Spleen (tissue), 11 donors: ENCODE data around the gene FAM227A. TPM values are rescaled to one million over a fixed set of nuclear protein-coding genes. Genes with fewer than 3 reads are reported as not detected.

ENCODE experiments used
- DNase-seq: peaks from one replicate; pipeline ENCODE4 v3.0.0-alpha.2; 2020
- H3K27ac ChIP-seq, 8 donors: fragments of 200-600 bp; sonication (generic) in 7 of 8; 1 replicate in 4 of 8; 2 replicates in 4 of 8; pipeline versions ENCODE4 v1.5.0 to v1.8.0; 2016 to 2021; ENCODE audit warnings: inconsistent platforms in 4 of 8, mild to moderate bottlenecking in 4 of 8, moderate library complexity in 1 of 8
- H3K27me3 ChIP-seq, 7 donors: fragments of 200-600 bp; sonication (generic) in 6 of 7; replicated peaks in 1 of 7; 1 replicate in 4 of 7; 2 replicates in 3 of 7; pipeline versions ENCODE4 v1.5.0 to v1.8.0; 2016 to 2021; ENCODE audit warnings: inconsistent platforms in 3 of 7, mild to moderate bottlenecking in 1 of 7
- H3K36me3 ChIP-seq, 6 donors: fragments of 200-600 bp; sonication (generic) in 5 of 6; 1 replicate in 4 of 6; 2 replicates in 2 of 6; pipeline versions ENCODE4 v1.5.0 to v1.8.0; 2016 to 2021; ENCODE audit warnings: inconsistent platforms in 2 of 6
- H3K4me1 ChIP-seq, 6 donors: fragments of 200-600 bp; sonication (generic) in 5 of 6; 1 replicate in 3 of 6; 2 replicates in 3 of 6; pipeline versions ENCODE4 v1.5.0 to v1.8.0; 2016 to 2021; ENCODE audit warnings: inconsistent platforms in 3 of 6
- H3K4me3 ChIP-seq, 8 donors: fragments of 200-600 bp; sonication (generic) in 7 of 8; 1 replicate in 4 of 8; 2 replicates in 4 of 8; pipeline versions ENCODE4 v1.5.0 to v1.8.0; 2016 to 2021; ENCODE audit warnings: inconsistent platforms in 4 of 8, mild to moderate bottlenecking in 4 of 8, moderate library complexity in 2 of 8
- H3K9me3 ChIP-seq, 8 donors: fragments of 200-600 bp; sonication (generic) in 7 of 8; 1 replicate in 4 of 8; 2 replicates in 4 of 8; pipeline versions ENCODE4 v1.5.0 to v1.8.0; 2016 to 2021; ENCODE audit warnings: inconsistent platforms in 4 of 8
- CTCF ChIP-seq, 11 experiments: fragments of 200-600 bp in 7 of 11; fragments of 450-650 bp in 4 of 11; sonication (generic) in 4 of 11; IDR thresholded peaks in 8 of 11; conservative IDR thresholded peaks in 3 of 11; 1 replicate in 7 of 11; 2 replicates in 4 of 11; pipeline versions ENCODE4 v1.4.0 to v1.8.0; 2016 to 2021; ENCODE audit warnings: antibody characterized with exemption in 11 of 11, inconsistent platforms in 4 of 11, mild to moderate bottlenecking in 1 of 11
- POLR2A ChIP-seq, 3 donors: fragments of 450-650 bp; IDR thresholded peaks; one replicate each; pipeline ENCODE4 v1.5.1; 2017; ENCODE audit warnings: antibody characterized with exemption in 3 of 3, mild to moderate bottlenecking in 1 of 3
- POLR2AphosphoS5 ChIP-seq, 3 donors: sonication (generic); formaldehyde crosslinking; IDR thresholded peaks; one replicate each; pipeline ENCODE4 v1.5.1; 2017; ENCODE audit warnings: antibody characterized with exemption in 3 of 3
- WGBS, 5 donors: extraction: QIAGEN DNeasy Blood & Tissue Kit in 3 of 5; methylation state at CpG; one replicate each; pipeline versions ENCODE4 v1.1.5 to v1.1.7; 2013 to 2018; 5-methylcytosine and 5-hydroxymethylcytosine counted together
- intact Hi-C: fragments of 100-400 bp; cut with DNase I; formaldehyde crosslinking; loops from one replicate; pipeline ENCODE4 v1.15.0; 2023; ENCODE audit warnings: low total_unique reads
- polyA plus RNA-seq, 3 donors: library from polyadenylated mRNA; stranded (reverse); fragments of 200-250 nt; gene quantifications; one replicate each; pipeline ENCODE4 v1.2.1, GENCODE V29; 2013
- total RNA-seq, 7 donors: library from RNA; depleted of rRNA in 3 of 7; stranded (reverse); fragments of >200 nt in 3 of 7; fragmentation: NEBNext Ultra II Directional in 4 of 7; extraction: Animal tissue kit (Norgen Biotek cat#: 25700) in 4 of 7; gene quantifications; one replicate each; pipeline versions ENCODE4 v1.1.0 to v1.2.1, GENCODE V29; 2016 to 2021
- donor health status: healthy with polysubstance abuse.
- donor health status: DM: no; HTN: no; CAD: no; lungs with moderate emphysema.
- donor health status: DM: no; HTN: no; CAD: no.
- donor health status: Bipolar disorder and iron deficiency.
- donor health status: healthy.
- donor health status: DM: no; HTN: no; CAD: no.
- donor health status: DM: yes; HTN: yes; CAD: no.

FAM227A gene
- total and polyA plus RNA-seq, 10 donors = 0.02 to 3.0 (median 0.26) TPM; not detected in 1

- intact Hi-C loops = loop anchor here (10.0 kb wide), 1 partner anchor 517 kb away; the partner anchor contains the start of gene PICK1
- no peak for TF ChIP-seq POLR2A (IDR thresholded peaks at IDR 0.05)
- peak in 8 of 11 experiments; percentile 12 to 69 (median 46) for TF ChIP-seq CTCF (IDR thresholded peaks at IDR 0.05 in 8 of 11, conservative IDR thresholded peaks at IDR 0.05 in 3 of 11)
- no peak overlapping the region for H3K27ac ChIP-seq
- H3K36me3 ChIP-seq = no peaks in the 10 kb centered on the region
- H3K4me1 ChIP-seq = peaks cover 0 to 31% (median 21%) of the 10 kb centered on the region in 6 donors
- DNase-seq = no peak
- H3K4me3 ChIP-seq = no peak overlapping the region
- peaks cover 0 to 8% (median 0%) of the 10 kb centered on the region in 7 donors for H3K27me3 ChIP-seq
- no peaks in the 10 kb centered on the region for H3K9me3 ChIP-seq
- 2 to 8% (median 5%) methylated on average over 3 of the region's 3 CpGs for WGBS, 5 donors
Measured at GRCh38 chr22:38572065-38572464, 84.1 kb downstream of the FAM227A start.

GRCh38 chr22:38570779-38571364 is 85.3 kb downstream of the FAM227A start:
- Histone ChIP-seq H3K4me3 (peak overlapping the region; percentile 44 to 82 (median 54)), H3K27ac (peak overlapping the region in 7 of 8 donors; percentile 21 to 80 (median 69)), H3K36me3 (no peaks in the 10 kb centered on the region), H3K27me3 (peaks cover 0 to 8% (median 0%) of the 10 kb centered on the region in 7 donors), H3K9me3 (no peaks in the 10 kb centered on the region), H3K4me1 (peaks cover 0 to 31% (median 21%) of the 10 kb centered on the region in 6 donors)
- intact Hi-C loops = loop anchor here (10.0 kb wide), 1 partner anchor 516 kb away; the partner anchor contains the start of gene PICK1
- WGBS, 5 donors = 3 to 5% (median 3%) methylated on average over 14 of the region's 14 CpGs
- TF ChIP-seq CTCF (IDR thresholded peaks at IDR 0.05 in 8 of 11, conservative IDR thresholded peaks at IDR 0.05 in 3 of 11) = no peak
- no peak for TF ChIP-seq POLR2AphosphoS5 (IDR thresholded peaks at IDR 0.05)
- no peak for TF ChIP-seq POLR2A (IDR thresholded peaks at IDR 0.05)
- peak; percentile 78 for DNase-seq

- peaks cover 0 to 31% (median 21%) of the 10 kb centered on the region in 6 donors for H3K4me1 ChIP-seq
- H3K36me3 ChIP-seq = no peaks in the 10 kb centered on the region
- WGBS, 5 donors = 1 to 3% (median 1%) methylated on average over 59 to 63 of the region's 64 CpGs
- peak within 1 kb of the TSS; percentile 44 to 82 (median 54) for H3K4me3 ChIP-seq
- peak within 1 kb of the TSS in 7 of 8 donors; percentile 21 to 80 (median 69) for H3K27ac ChIP-seq
- no peaks in the 10 kb centered on the region for H3K9me3 ChIP-seq
- intact Hi-C loops = loop anchor here (10.0 kb wide), 1 partner anchor 515 kb away; the partner anchor contains the start of gene PICK1
- H3K27me3 ChIP-seq = peaks cover 0 to 8% (median 0%) of the 10 kb centered on the region in 7 donors
- peak; percentile 97 for DNase-seq
- TF ChIP-seq POLR2AphosphoS5 (IDR thresholded peaks at IDR 0.05) (peak; percentile 31 to 74 (median 70)), CTCF (IDR thresholded peaks at IDR 0.05 in 8 of 11, conservative IDR thresholded peaks at IDR 0.05 in 3 of 11) (peak in 1 of 11 experiments; percentile 40), POLR2A (IDR thresholded peaks at IDR 0.05) (no peak)
Measured at GRCh38 chr22:38569972-38570778, 86.0 kb downstream of the FAM227A start, which contains the start of gene DMC1. TSS of gene DMC1 (minus strand) at chr22:38570183. CDS start at chr22:38568256, 1,927 bp downstream.
